Lower leg skin (tissue), 4 donors: ENCODE results near the gene CDS1. TPM values are rescaled to one million over a fixed set of nuclear protein-coding genes. Genes with fewer than 3 reads are reported as not detected.

Source experiments
- DNase-seq, 2 donors: peaks; one replicate each; pipeline ENCODE4 v3.0.0-alpha.2; 2019; ENCODE audit warnings: low spot score in 2 of 2
- H3K4me3 ChIP-seq: fragments of 200-600 bp; sonication (generic); 2 replicates; pipeline ENCODE4 v1.5.1; 2017; ENCODE audit warnings: mild to moderate bottlenecking, low read depth; ENCODE audit not compliant: poor library complexity, severe bottlenecking
- CTCF ChIP-seq, 3 donors: fragments of 450-650 bp; IDR thresholded peaks; one replicate each; pipeline ENCODE4 v1.5.1; 2016; ENCODE audit warnings: antibody characterized with exemption in 3 of 3, mild to moderate bottlenecking in 3 of 3, moderate library complexity in 2 of 3
- POLR2A ChIP-seq, 2 donors: fragments of 450-650 bp; IDR thresholded peaks; one replicate each; pipeline ENCODE4 v1.6.1; 2016 to 2017; ENCODE audit warnings: antibody characterized with exemption in 2 of 2, mild to moderate bottlenecking in 1 of 2, moderate library complexity in 1 of 2
- WGBS, 2 donors: methylation state at CpG; one replicate each; pipeline ENCODE4 v1.1.5; 2018; 5-methylcytosine and 5-hydroxymethylcytosine counted together
- intact Hi-C: fragments of 100-400 bp; cut with DNase I; formaldehyde crosslinking; loops from one replicate; pipeline ENCODE4 v1.15.0; 2023; ENCODE audit warnings: low total_unique reads
- total RNA-seq, 4 donors: library from RNA; depleted of rRNA; stranded (reverse); fragments of >200 nt; gene quantifications; one replicate each; pipeline ENCODE4 v1.1.0, GENCODE V29; 2016

The CDS1 gene
- total RNA-seq, 4 donors from 2014 or later: 29.3 to 35.8 (median 32.3) TPM

GRCh38 chr4:84691170-84691691 lies 108.3 kb downstream of the CDS1 start:
- no peak overlapping the region for H3K4me3 ChIP-seq
- no peak for DNase-seq
- intact Hi-C loops: no loop called here
- 44 to 58% methylated on average over 1 of the region's 1 CpG for WGBS, 2 donors
- no peak for TF ChIP-seq CTCF (IDR thresholded peaks at IDR 0.05)
- TF ChIP-seq POLR2A (IDR thresholded peaks at IDR 0.05): no peak

GRCh38 chr4:84691800-84692199 lies 108.9 kb downstream of the CDS1 start:
- WGBS, 2 donors: 78 to 83% methylated on average over 1 of the region's 1 CpG
- intact Hi-C loops: no loop called here
- DNase-seq: no peak
- TF ChIP-seq POLR2A (IDR thresholded peaks at IDR 0.05): no peak
- TF ChIP-seq CTCF (IDR thresholded peaks at IDR 0.05): no peak
- no peak overlapping the region for H3K4me3 ChIP-seq

GRCh38 chr4:84697159-84697558 lies 114.2 kb downstream of the CDS1 start:
- H3K4me3 ChIP-seq: no peak overlapping the region
- intact Hi-C loops: no loop called here
- WGBS, 2 donors: 91 to 95% methylated on average over 2 of the region's 2 CpGs
- no peak for DNase-seq
- TF ChIP-seq CTCF (IDR thresholded peaks at IDR 0.05) (no peak), POLR2A (IDR thresholded peaks at IDR 0.05) (no peak)

GRCh38 chr4:84697615-84698201 lies 114.8 kb downstream of the CDS1 start:
- intact Hi-C loops: no loop called here
- WGBS, 2 donors: 91 to 93% methylated on average over 4 of the region's 4 CpGs
- TF ChIP-seq POLR2A (IDR thresholded peaks at IDR 0.05): no peak
- TF ChIP-seq CTCF (IDR thresholded peaks at IDR 0.05): no peak
- no peak for DNase-seq
- no peak overlapping the region for H3K4me3 ChIP-seq

- DNase-seq: no peak
- TF ChIP-seq POLR2A (IDR thresholded peaks at IDR 0.05) (no peak), CTCF (IDR thresholded peaks at IDR 0.05) (no peak)
- H3K4me3 ChIP-seq: no peak overlapping the region
- WGBS, 2 donors: 77 to 84% methylated on average over 6 of the region's 6 CpGs
- intact Hi-C loops: no loop called here
Observed at GRCh38 chr4:84699001-84699671, 116.2 kb downstream of the CDS1 start.

Other genes with a start within 250 kb of the CDS1 start
- under 1 TPM in 1 of 4 donors, not detected in 3; 0.10 TPM for gene NKX6-1, start 83.8 kb upstream of the CDS1 start, total RNA-seq